Lung (tissue), 12 donors: Measurements from ENCODE around the gene HSD17B4. TPM values are rescaled to one million over a fixed set of nuclear protein-coding genes. Genes with fewer than 3 reads are reported as not detected.

Source experiments
- ATAC-seq: fragments of 200-7000 bp; cut with Tn5 transposase; one replicate; pipeline ENCODE4 v1.9.1; 2020; ENCODE audit warnings: moderate number of reproducible peaks; ENCODE audit not compliant: insufficient read depth, low FRiP score
- DNase-seq, 3 donors: peaks; one replicate each; pipeline ENCODE4 v3.0.0-alpha.2; 2013 to 2017
- H3K27ac ChIP-seq, 2 donors: one replicate each; pipeline ENCODE4 v1.5.1; 2013; ENCODE audit warnings: mild to moderate bottlenecking in 2 of 2, moderate library complexity in 2 of 2, control low read depth in 1 of 2, inconsistent platforms in 1 of 2, low read depth in 1 of 2, low read length in 1 of 2
- H3K27me3 ChIP-seq, 3 donors: one replicate each; pipeline ENCODE4 v1.5.1; 2013; ENCODE audit warnings: low read length in 2 of 3; ENCODE audit not compliant: control insufficient read depth in 3 of 3, insufficient read depth in 3 of 3
- H3K36me3 ChIP-seq, 4 donors: one replicate each; pipeline ENCODE4 v1.5.1; 2013; ENCODE audit warnings: low read length in 4 of 4, mild to moderate bottlenecking in 1 of 4, moderate library complexity in 1 of 4; ENCODE audit not compliant: control insufficient read depth in 4 of 4, insufficient read depth in 4 of 4
- H3K4me1 ChIP-seq, 5 donors: one replicate each; pipeline ENCODE4 v1.5.1; 2013; ENCODE audit warnings: low read length in 5 of 5, mild to moderate bottlenecking in 2 of 5, moderate library complexity in 1 of 5; ENCODE audit not compliant: control insufficient read depth in 5 of 5, insufficient read depth in 5 of 5
- H3K4me3 ChIP-seq: one replicate; pipeline ENCODE4 v1.5.1; 2013; ENCODE audit warnings: mild to moderate bottlenecking, control low read depth, moderate library complexity
- H3K9ac ChIP-seq, 2 donors: one replicate each; pipeline ENCODE4 v1.5.1; 2013; ENCODE audit warnings: low read length in 2 of 2, control low read depth in 1 of 2; ENCODE audit not compliant: insufficient read depth in 1 of 2
- H3K9me3 ChIP-seq, 4 donors: one replicate each; pipeline ENCODE4 v1.5.1; 2013; ENCODE audit warnings: low read length in 3 of 4, mild to moderate bottlenecking in 1 of 4, moderate library complexity in 1 of 4; ENCODE audit not compliant: control insufficient read depth in 4 of 4, insufficient read depth in 3 of 4
- CTCF ChIP-seq: IDR thresholded peaks from 2 replicates; pipeline ENCODE4 v1.5.1; 2012; ENCODE audit warnings: mild to moderate bottlenecking; ENCODE audit errors: control extremely low read depth, extremely low read depth
- WGBS, 2 donors: extraction: QIAGEN DNeasy Blood & Tissue Kit; methylation state at CpG; one replicate each; pipeline ENCODE4 v1.1.7; 2013; 5-methylcytosine and 5-hydroxymethylcytosine counted together
- polyA plus RNA-seq, 2 donors: library from polyadenylated mRNA; stranded (reverse); fragments of 200-250 nt; gene quantifications; one replicate each; pipeline ENCODE4 v1.2.1, GENCODE V29; 2013
- total RNA-seq, 2 donors: library from RNA; depleted of rRNA in 1 of 2; stranded (reverse); fragments of >200 nt in 1 of 2; gene quantifications; one replicate each; pipeline ENCODE4 v1.2.1, GENCODE V29; 2014 to 2021
- donor health status: control.
- donor health status: control.
- donor health status: Bipolar disorder and iron deficiency.
- donor health status: healthy.
- donor health status: DM: yes; HTN: yes; CAD: no.

The HSD17B4 gene
- total and polyA plus RNA-seq, 4 donors = 329 to 371 (median 358) TPM

DNA sequence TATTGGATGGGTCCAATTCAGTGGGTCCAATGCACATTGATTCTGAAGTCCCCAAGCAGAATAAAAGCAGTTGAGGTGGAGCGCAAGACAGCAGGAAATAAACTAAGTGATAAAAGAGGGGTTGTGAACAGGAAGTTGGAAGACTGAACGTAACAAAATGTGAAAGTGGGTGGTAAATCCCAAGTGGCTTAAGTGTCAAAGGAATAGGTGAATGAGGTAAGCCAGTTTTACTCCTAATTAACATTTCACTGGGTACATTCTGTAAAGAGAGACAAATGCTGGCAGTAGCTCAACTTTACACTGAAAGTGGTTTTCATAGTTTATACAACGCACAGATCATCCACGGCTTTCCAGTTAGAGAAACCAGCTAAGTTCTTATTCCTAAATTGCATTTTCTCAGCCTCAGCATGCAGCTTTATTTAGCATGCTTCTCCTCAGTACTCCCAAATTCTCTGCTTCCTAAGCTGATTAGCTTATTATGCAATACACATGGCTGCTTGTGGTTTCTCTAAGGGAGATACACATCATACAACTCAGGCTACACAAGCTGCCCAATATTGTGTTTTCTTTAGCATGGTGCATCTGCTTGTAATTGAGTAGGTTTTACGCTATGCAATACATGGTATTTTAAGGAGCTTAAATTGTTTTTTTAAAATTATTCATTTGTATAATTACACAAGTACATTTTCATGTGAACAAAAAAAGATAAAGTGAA is 34.2 kb upstream of the HSD17B4 start:
- Histone ChIP-seq H3K9ac (no peak overlapping the region), H3K27me3 (no peaks in the 10 kb centered on the region), H3K4me3 (no peak overlapping the region), H3K9me3 (no peaks in the 10 kb centered on the region), H3K36me3 (no peaks in the 10 kb centered on the region), H3K27ac (no peak overlapping the region), H3K4me1 (no peaks in the 10 kb centered on the region)
- ATAC-seq (peak; percentile 20), DNase-seq (no peak)
- 51 to 57% methylated on average over 5 of the region's 5 CpGs for WGBS, 2 donors
- TF ChIP-seq CTCF = no peak

- H3K27me3 ChIP-seq = no peaks in the 10 kb centered on the region
- no peak overlapping the region for H3K4me3 ChIP-seq
- no peaks in the 10 kb centered on the region for H3K9me3 ChIP-seq
- ATAC-seq = peak; percentile 45
- H3K27ac ChIP-seq = no peak overlapping the region
- no peaks in the 10 kb centered on the region for H3K36me3 ChIP-seq
- DNase-seq = peak in 2 of 3 donors; percentile 28 to 63
- 38 to 39% methylated on average over 2 of the region's 2 CpGs for WGBS, 2 donors
- no peaks in the 10 kb centered on the region for H3K4me1 ChIP-seq
- no peak overlapping the region for H3K9ac ChIP-seq
- TF ChIP-seq CTCF = no peak
Measured at GRCh38 chr5:119418606-119419100, 33.6 kb upstream of the HSD17B4 start.

DNA sequence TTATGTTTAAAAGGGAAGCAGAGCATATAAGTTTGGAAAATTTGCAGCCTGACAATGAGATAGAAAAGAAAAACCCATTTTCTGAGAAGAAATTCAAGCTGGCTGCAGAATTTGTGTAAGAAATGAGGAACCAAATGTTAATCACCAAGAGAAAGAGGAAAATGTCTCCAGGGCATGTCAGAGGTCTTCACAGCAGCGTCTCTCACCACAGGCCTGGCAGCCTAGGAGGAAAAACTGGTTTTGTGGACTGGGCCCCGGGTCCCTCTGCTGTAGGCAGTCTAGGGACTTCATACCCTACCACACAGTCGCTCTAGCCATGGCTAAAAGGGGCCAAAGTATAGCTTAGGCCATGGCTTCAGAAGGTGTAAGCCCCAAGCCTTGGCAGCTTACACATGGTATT is 32.1 kb upstream of the HSD17B4 start:
- Histone ChIP-seq H3K4me1 (no peaks in the 10 kb centered on the region), H3K27ac (peak overlapping the region in 1 of 2 donors; percentile 67), H3K36me3 (no peaks in the 10 kb centered on the region), H3K27me3 (no peaks in the 10 kb centered on the region), H3K9me3 (no peaks in the 10 kb centered on the region), H3K4me3 (no peak overlapping the region), H3K9ac (no peak overlapping the region)
- DNase-seq (no peak), ATAC-seq (no peak)
- no peak for TF ChIP-seq CTCF
- WGBS, 2 donors = 31 to 56% methylated on average over 3 of the region's 3 CpGs
